ENCODE results near the gene TACR1. TPM values are rescaled to one million over a fixed set of nuclear protein-coding genes. Genes with fewer than 3 reads are reported as not detected.

TACR1 gene
- total RNA-seq, 1 donor from 2014 or later, result 1.4 TPM

GRCh38 chr2:75035444-75036353 lies 163.6 kb downstream of the TACR1 start:
- no peaks in the 10 kb centered on the region for H3K9me3 ChIP-seq
- TF ChIP-seq CTCF (IDR thresholded peaks at IDR 0.05), result no peak
- ATAC-seq (peak in 1 of 2 donors; percentile 42), DNase-seq (no peak)
- H3K4me1 ChIP-seq, result peaks cover 22% of the 10 kb centered on the region
- H3K36me3 ChIP-seq, result no peaks in the 10 kb centered on the region
- peak overlapping the region; percentile 1 for H3K27ac ChIP-seq
- no peak overlapping the region for H3K4me3 ChIP-seq
- intact Hi-C loops (cut with DNase I), result no loop called here
- H3K27me3 ChIP-seq (ENCODE audit: low read depth), result no peaks in the 10 kb centered on the region

- H3K36me3 ChIP-seq, result no peaks in the 10 kb centered on the region
- H3K27ac ChIP-seq, result no peak overlapping the region
- H3K9me3 ChIP-seq, result no peaks in the 10 kb centered on the region
- DNase-seq, result no peak
- intact Hi-C loops (cut with DNase I), result no loop called here
- ATAC-seq, result no peak
- TF ChIP-seq CTCF (IDR thresholded peaks at IDR 0.05), result no peak
- no peak overlapping the region for H3K4me3 ChIP-seq
- no peaks in the 10 kb centered on the region for H3K27me3 ChIP-seq (ENCODE audit: low read depth)
- H3K4me1 ChIP-seq, result peaks cover 22% of the 10 kb centered on the region
Measured at GRCh38 chr2:75033516-75033915, 165.8 kb downstream of the TACR1 start.

GRCh38 chr2:75031906-75032803 lies 167.2 kb downstream of the TACR1 start:
- no peak overlapping the region for H3K27ac ChIP-seq
- H3K4me1 ChIP-seq, result peaks cover 22% of the 10 kb centered on the region
- DNase-seq (no peak), ATAC-seq (no peak)
- no peaks in the 10 kb centered on the region for H3K36me3 ChIP-seq
- no peaks in the 10 kb centered on the region for H3K27me3 ChIP-seq (ENCODE audit: low read depth)
- no peak for TF ChIP-seq CTCF (IDR thresholded peaks at IDR 0.05)
- H3K9me3 ChIP-seq, result no peaks in the 10 kb centered on the region
- intact Hi-C loops (cut with DNase I), result no loop called here
- no peak overlapping the region for H3K4me3 ChIP-seq

GRCh38 chr2:75031171-75031570 lies 168.1 kb downstream of the TACR1 start:
- Histone ChIP-seq H3K4me1 (peaks cover 22% of the 10 kb centered on the region), H3K27me3 (ENCODE audit: low read depth) (no peaks in the 10 kb centered on the region), H3K36me3 (no peaks in the 10 kb centered on the region), H3K4me3 (no peak overlapping the region), H3K9me3 (no peaks in the 10 kb centered on the region), H3K27ac (no peak overlapping the region)
- no peak for TF ChIP-seq CTCF (IDR thresholded peaks at IDR 0.05)
- no peak for DNase-seq
- ATAC-seq, result no peak
- intact Hi-C loops (cut with DNase I), result no loop called here

GRCh38 chr2:75030218-75031009 lies 168.9 kb downstream of the TACR1 start:
- intact Hi-C loops (cut with DNase I), result no loop called here
- Histone ChIP-seq H3K4me3 (no peak overlapping the region), H3K27ac (no peak overlapping the region), H3K4me1 (peaks cover 15% of the 10 kb centered on the region), H3K27me3 (ENCODE audit: low read depth) (no peaks in the 10 kb centered on the region), H3K36me3 (no peaks in the 10 kb centered on the region), H3K9me3 (no peaks in the 10 kb centered on the region)
- DNase-seq (no peak), ATAC-seq (no peak)
- no peak for TF ChIP-seq CTCF (IDR thresholded peaks at IDR 0.05)

Measured in lower lobe of right lung (tissue), 2 donors.